HG03175 (cell line): ENCODE measurements around the gene PAGE3.

ENCODE experiments used
- ATAC-seq: cut with Tn5 transposase; IDR thresholded peaks from one replicate; pipeline ENCODE4 v1.9.1; 2021; ENCODE audit warnings: mild to moderate bottlenecking, moderate library complexity; ENCODE audit not compliant: unreplicated experiment

PAGE3 gene

DNA sequence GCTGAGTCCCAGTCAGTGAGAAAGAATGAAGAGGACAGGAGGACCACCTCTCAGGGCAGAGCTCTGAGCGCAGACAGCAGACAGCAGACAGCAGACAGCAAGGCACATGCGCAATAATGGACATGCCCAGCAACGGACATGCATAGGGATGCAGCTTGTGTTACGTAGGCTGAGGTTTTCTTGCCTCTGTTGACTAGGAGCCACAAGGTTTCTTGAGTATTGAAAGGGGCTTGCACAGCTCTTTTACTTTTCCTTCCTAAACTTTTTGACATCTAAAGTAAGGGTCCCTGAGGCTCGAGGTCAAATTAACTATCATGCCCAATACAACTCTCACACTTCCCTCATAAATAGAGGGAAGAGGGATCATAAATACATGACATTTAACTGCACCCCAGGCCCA is at the start of gene PAGE3:
PAGE3 (minus strand) TSS at position 101 of the 400 bp plus-strand sequence. CDS start 1,013 bp downstream, outside the sequence.
- no peak for ATAC-seq

DNA sequence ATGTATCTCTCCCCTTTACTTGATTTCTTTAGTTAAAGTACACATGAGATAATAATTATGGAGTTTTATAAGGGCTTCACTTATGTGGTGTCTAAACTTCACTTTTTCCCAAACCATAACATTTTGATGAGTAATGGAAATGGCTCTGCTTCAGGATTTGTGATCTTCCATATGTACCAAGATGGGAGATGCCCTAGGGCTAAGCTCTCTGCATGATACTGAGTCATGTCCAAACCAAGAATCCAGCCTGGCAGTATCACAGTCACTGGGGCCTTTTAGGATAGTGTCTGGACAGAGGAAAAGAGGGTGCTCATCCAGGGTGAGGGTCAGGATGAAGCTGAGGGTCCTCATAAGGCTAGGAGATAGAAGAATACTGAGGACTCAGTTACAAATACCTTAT is 47.9 kb upstream of the PAGE3 start:
- no peak for ATAC-seq

DNA sequence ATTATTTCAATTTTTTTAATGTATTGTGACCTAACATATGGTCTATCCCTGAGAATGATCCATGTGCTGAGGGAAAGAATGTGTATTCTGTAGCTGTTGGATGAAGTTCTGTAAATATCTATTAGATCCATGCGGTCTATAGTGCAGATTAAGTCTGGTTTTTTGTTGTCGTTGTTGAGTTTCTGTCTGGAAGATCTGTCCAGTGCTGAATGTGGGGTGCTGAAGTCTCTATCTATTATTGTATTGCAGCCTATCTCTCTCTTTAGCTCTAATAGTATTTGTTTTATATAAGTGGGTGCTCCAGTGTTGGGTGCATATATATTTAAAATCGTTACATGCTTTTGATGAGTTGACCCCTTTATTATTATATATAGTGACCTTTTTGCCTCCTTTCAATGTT is 26.2 kb upstream of the PAGE3 start:
- no peak for ATAC-seq

DNA sequence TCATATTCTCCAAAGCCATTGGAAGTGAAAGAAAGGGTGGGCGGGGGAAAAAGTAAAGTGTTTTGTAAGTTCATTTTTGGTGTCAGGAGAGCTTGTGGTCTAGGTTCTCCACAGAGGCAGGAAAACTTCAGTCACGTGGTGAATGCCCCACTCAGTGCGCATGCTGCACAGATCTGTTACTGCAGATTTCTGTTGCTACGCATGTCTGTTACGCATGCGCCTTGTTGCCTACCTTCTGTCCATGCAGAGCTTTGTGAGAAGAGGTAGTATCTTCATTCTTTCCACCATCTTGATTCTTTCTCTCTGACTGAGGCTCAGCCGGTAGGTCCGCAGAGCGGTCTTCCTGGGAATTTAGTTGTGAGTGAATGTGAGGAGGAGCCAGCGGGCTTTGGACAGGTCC is 15.1 kb upstream of the PAGE3 start:
- no peak for ATAC-seq

GRCh38 chrX:55260806-55261205 is 3.9 kb downstream of the PAGE3 start:
- ATAC-seq, result no peak

DNA sequence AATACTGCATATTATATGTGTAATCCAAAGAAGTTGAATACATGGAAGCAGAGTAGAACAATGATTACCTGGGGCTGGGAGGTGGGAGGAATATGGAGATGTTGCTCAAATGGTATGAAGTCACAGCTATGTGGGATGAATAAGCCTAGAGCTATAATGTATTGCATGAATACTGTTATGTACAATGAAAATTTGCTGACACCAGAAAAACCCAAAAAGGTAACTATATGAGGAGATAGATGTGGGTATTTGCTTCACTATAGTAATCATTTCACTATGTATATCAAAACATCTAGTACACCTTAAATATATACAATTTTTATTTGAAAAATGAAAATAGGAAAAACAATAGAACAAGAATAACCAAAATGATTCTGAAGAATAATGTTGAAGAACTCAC is 11.2 kb downstream of the PAGE3 start:
- ATAC-seq, result no peak

- no peak for ATAC-seq
Measured at GRCh38 chrX:55240788-55241340, 23.9 kb downstream of the PAGE3 start.

DNA sequence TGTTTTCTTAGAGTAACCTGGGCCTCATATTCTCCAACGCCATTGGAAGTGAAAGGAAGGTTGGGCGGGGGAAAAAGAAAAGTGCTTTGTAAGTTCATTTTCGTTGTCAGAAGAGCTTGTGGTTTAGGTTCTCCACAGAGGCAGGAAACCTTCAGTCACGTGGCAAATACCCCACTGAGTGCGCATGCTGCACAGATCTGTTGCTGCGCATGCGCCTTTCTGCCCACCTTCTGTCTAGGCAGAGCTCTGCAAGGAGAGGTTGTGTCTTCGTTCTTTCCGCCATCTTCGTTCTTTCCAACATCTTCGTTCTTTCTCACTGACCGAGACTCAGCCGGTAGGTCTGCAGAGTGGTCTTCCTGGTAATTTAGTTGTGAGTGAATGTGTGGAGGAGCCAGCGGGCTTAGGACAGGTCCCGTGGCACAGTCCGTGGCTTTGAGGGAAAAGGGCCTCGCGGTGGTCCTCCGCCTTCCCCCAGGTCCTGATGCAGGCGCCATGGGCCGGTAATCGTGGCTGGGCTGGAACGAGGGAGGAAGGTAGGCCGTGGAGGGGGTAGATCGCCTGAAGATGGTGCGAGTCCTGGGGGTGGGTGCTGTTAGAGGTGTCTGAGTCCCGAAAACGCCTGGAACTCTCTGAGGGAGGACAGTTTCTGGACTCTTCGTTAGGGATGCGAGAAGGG is 44.5 kb downstream of the PAGE3 start, which contains the start of gene PAGE5:
PAGE5 (plus strand) TSS at position 228 of the 676 bp plus-strand sequence. CDS start 1,037 bp downstream, outside the sequence.
- no peak for ATAC-seq

DNA sequence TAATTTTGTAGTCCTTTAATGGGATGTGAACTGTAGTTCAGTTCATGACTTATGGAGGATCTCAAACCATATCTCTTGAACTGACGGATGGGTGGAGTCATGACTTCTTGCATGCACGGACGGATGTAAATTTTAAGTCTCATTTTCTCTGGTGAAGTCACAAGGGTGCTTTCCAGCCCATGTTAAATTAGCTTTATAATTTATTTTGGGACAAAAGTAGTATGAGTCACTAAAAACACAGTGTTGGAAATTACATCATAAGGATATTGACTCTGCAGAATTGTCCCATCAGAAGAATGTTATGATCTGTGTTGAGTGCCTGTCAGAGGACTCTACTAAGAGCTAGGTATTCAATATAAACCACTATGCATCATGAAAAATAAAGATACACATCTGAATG is 51.3 kb downstream of the PAGE3 start:
- ATAC-seq, result no peak

DNA sequence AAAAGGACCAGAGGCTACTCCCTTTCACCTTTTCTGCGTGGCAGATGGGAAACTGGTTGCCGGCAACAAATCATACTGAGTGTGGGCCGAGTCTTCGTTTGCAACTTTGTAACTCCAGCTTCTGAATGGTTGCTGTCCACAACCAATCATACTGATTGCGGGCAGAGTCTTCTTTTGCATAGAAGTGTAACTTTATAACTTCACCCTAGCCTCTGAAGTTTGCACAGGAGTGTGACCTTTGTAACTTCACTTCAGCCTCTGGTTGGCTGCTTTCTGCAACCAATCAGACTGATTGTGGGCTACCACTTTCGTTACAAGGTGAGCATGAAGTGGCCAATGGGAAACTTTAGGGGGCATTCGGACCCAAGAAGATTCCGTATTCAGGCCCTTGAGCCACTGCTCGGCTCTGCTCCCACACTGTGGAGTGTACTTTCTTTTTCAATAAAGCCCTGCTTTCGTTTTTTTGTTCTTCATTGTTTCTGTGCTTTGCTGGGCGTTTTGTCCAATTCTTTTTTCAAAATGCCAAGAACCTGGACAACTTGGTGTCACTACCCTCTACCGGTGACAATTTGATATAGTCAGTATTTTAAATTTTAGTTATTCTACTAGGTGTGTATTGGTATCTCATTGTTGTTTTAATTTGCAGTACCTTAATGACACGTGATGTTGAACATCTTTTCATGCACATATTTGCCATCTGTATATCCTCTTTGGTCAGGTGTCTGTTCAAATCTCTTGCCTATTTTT is 53.6 kb downstream of the PAGE3 start:
- no peak for ATAC-seq
